K562 (cell line): ENCODE data around the gene TMSB4X. TPM values are rescaled to one million over a fixed set of nuclear protein-coding genes. Genes with fewer than 3 reads are reported as not detected.

Experiments used
- ATAC-seq: fragments of 200-7000 bp; cut with Tn5 transposase; 3 replicates; pipeline ENCODE4 v1.9.1; 2020; ENCODE audit warnings: moderate library complexity
- BruUV-seq: library from RNA; stranded (reverse); fragments of 400-500 nt; replicated peaks from 2 replicates; lab custom pipeline; 2021; lab: Mats Ljungman, UMichigan
- CTCF ChIA-PET: fragments of 300-600 bp; formaldehyde crosslinking; extraction: SDS; loops from one replicate; lab custom pipeline; 2021; ENCODE audit warnings: low intra/inter-chr PET ratio; lab: Yijun Ruan, JAX
- POLR2A ChIA-PET: fragments of 300-600, 350-650 bp; sonication (Branson Sonifier 250); formaldehyde crosslinking; extraction: SDS; loops from one replicate; lab custom pipeline; 2021; ENCODE audit warnings: antibody characterized with exemption, inconsistent platforms; lab: Yijun Ruan, JAX
- DNase-seq, 4 experiments: peaks; one replicate each; pipeline versions ENCODE4 v3.0.0 to v3.0.0-alpha.2; 2011 to 2018; ENCODE audit warnings: low spot score in 3 of 4, mixed read lengths in 3 of 4; ENCODE audit errors: extremely low read depth in 1 of 4
- FAIRE-seq: peaks from 2 replicates; lab custom pipeline; 2011; peaks lifted over from hg19 to GRCh38; lab: Jason Lieb, UNC
- H2AFZ ChIP-seq: 2 replicates; pipeline ENCODE4 v1.6.0; 2011; ENCODE audit warnings: low read depth, low read length, control low read depth, inconsistent platforms
- H3K27ac ChIP-seq: fragments of 200-600 bp; 3 replicates; pipeline ENCODE4 v1.8.0; 2011; ENCODE audit warnings: low read depth, mild to moderate bottlenecking, control low read depth, inconsistent platforms, low read length, moderate library complexity, mixed read lengths; ENCODE audit errors: extremely low read depth
- H3K27me3 ChIP-seq, 2 experiments: fragments of 300-600 bp in 1 of 2; 2 replicates in 1 of 2; 3 replicates in 1 of 2; pipeline versions ENCODE4 v1.6.0 to v1.8.0; 2011; ENCODE audit warnings: inconsistent platforms in 2 of 2, low read length in 2 of 2, mild to moderate bottlenecking in 1 of 2, mixed read lengths in 1 of 2, moderate library complexity in 1 of 2; ENCODE audit not compliant: control insufficient read depth in 2 of 2, insufficient read depth in 2 of 2
- H3K36me3 ChIP-seq: fragments of 300-600 bp; 3 replicates; pipeline ENCODE4 v1.8.0; 2011; ENCODE audit warnings: mild to moderate bottlenecking, low read length, inconsistent platforms; ENCODE audit not compliant: control insufficient read depth, insufficient read depth
- H3K4me1 ChIP-seq, 2 experiments: fragments of 200-600 bp in 1 of 2; replicated peaks in 1 of 2; 2 replicates in 1 of 2; 3 replicates in 1 of 2; pipeline versions ENCODE4 v1.5.1 to v1.8.0; 2011; ENCODE audit warnings: inconsistent platforms in 2 of 2, low read length in 2 of 2, mild to moderate bottlenecking in 1 of 2, mixed read lengths in 1 of 2, moderate library complexity in 1 of 2; ENCODE audit not compliant: control insufficient read depth in 2 of 2, insufficient read depth in 2 of 2
- H3K4me2 ChIP-seq: 2 replicates; pipeline ENCODE4 v1.6.1; 2011; ENCODE audit warnings: low read length, control low read depth, inconsistent platforms, mixed read lengths; ENCODE audit not compliant: insufficient read depth
- H3K4me3 ChIP-seq: fragments of 200-600 bp; sonication (generic), shearing (Covaris generic); 2 replicates; pipeline ENCODE4 v1.5.1; 2016; ENCODE audit warnings: control low read depth, inconsistent platforms
- H3K79me2 ChIP-seq: fragments of 200-600 bp; 3 replicates; pipeline ENCODE4 v1.8.0; 2011; ENCODE audit warnings: low read length, inconsistent platforms; ENCODE audit not compliant: control insufficient read depth, insufficient read depth
- H3K9ac ChIP-seq, 2 experiments: 2 replicates each; pipeline versions ENCODE4 v1.6.0 to v1.6.1; 2011; ENCODE audit warnings: low read depth in 2 of 2, low read length in 2 of 2, control low read depth in 1 of 2, inconsistent platforms in 1 of 2, mild to moderate bottlenecking in 1 of 2, mixed read lengths in 1 of 2; ENCODE audit not compliant: insufficient read depth in 1 of 2
- H3K9me1 ChIP-seq: one replicate; pipeline ENCODE4 v1.6.0; 2011; ENCODE audit warnings: inconsistent platforms, mild to moderate bottlenecking, low read length, moderate library complexity; ENCODE audit not compliant: control insufficient read depth, insufficient read depth
- H3K9me3 ChIP-seq: replicated peaks from 2 replicates; pipeline ENCODE4 v1.5.1; 2011; ENCODE audit warnings: low read depth, low read length, inconsistent platforms; ENCODE audit not compliant: control insufficient read depth, insufficient read depth
- H4K20me1 ChIP-seq: replicated peaks from 2 replicates; pipeline ENCODE4 v1.6.1; 2011; ENCODE audit warnings: low read length, inconsistent platforms, mixed read lengths; ENCODE audit not compliant: control insufficient read depth, insufficient read depth
- NBN ChIP-seq: fragments of 450-650 bp; IDR thresholded peaks from 2 replicates; pipeline ENCODE4 v1.6.1; 2016; ENCODE audit warnings: low read depth, mild to moderate bottlenecking
- NR2C1 ChIP-seq, 2 experiments: fragments of 450-650 bp; IDR thresholded peaks; 2 replicates each; pipeline ENCODE4 v1.6.1; 2017; ENCODE audit warnings: mild to moderate bottlenecking in 2 of 2, antibody characterized with exemption in 1 of 2, inconsistent platforms in 1 of 2, missing compliant biosample characterization in 1 of 2, missing genetic modification characterization in 1 of 2
- NR2C2 ChIP-seq, 2 experiments: fragments of 200-800 bp in 1 of 2; sonication (Bioruptor generic) in 1 of 2; sonication (generic) in 1 of 2; formaldehyde crosslinking in 1 of 2; IDR thresholded peaks; 2 replicates each; pipeline versions ENCODE4 v1.6.1 to v1.8.0; 2016 to 2022; ENCODE audit warnings: mild to moderate bottlenecking in 1 of 2, missing compliant biosample characterization in 1 of 2, missing genetic modification characterization in 1 of 2, missing genetic modification reagents in 1 of 2
- POLR2AphosphoS2 ChIP-seq: IDR thresholded peaks from 2 replicates; pipeline ENCODE4 v1.6.1; 2012; ENCODE audit warnings: low read length, improper control_type of control experiment
- TRIM24 ChIP-seq, 2 experiments: fragments of 450-650 bp; IDR thresholded peaks; 2 replicates each; pipeline ENCODE4 v1.6.1; 2016
- ZBTB26 ChIP-seq: fragments of 450-650 bp; formaldehyde crosslinking; IDR thresholded peaks from 2 replicates; pipeline ENCODE4 v1.4.0; 2022; ENCODE audit warnings: missing genetic modification characterization
- ZC3H11A ChIP-seq: IDR thresholded peaks from 2 replicates; pipeline ENCODE4 v1.6.1; 2012; ENCODE audit warnings: low read depth, low read length, improper control_type of control experiment
- WGBS: fragments of 100-300 bp; shearing (Covaris generic); methylation state at CpG from one replicate; pipeline ENCODE4 v1.1.6; 2016; ENCODE audit warnings: low coverage, mixed read lengths; ENCODE audit not compliant: insufficient coverage; ENCODE audit errors: missing lambda C conversion rate; 5-methylcytosine and 5-hydroxymethylcytosine counted together
- in situ Hi-C: fragments of 300-500 bp; cut with MboI; formaldehyde crosslinking; loops from 4 replicates; pipeline ENCODE4 v1.15.0; 2018; ENCODE audit warnings: inconsistent platforms, mixed read lengths
- intact Hi-C: fragments of 100-400 bp; cut with micrococcal nuclease; formaldehyde crosslinking; loops from 2 replicates; pipeline ENCODE4 v1.14.2; 2022
- polyA plus RNA-seq, 8 experiments: library from polyadenylated mRNA; depleted of rRNA in 4 of 8; stranded (reverse) in 5 of 8; unstranded in 3 of 8; fragments of >200 nt; fragmentation: Nextera tagmentation in 2 of 8; fragmentation: Illumina TruSeq in 1 of 8; extraction: Ambion mirVana in 2 of 8; extraction: Trizol in 1 of 8; gene quantifications; 2 replicates each; pipeline versions ENCODE4 v1.2.1 to v1.2.3, GENCODE V29; 2011 to 2014; ENCODE audit warnings: inconsistent platforms in 1 of 8, missing spikeins in 1 of 8
- total RNA-seq, 7 experiments: library from RNA; depleted of rRNA in 6 of 7; stranded (reverse); fragments of >200 nt in 6 of 7; fragmentation: Illumina TruSeq in 2 of 7; extraction: Trizol in 2 of 7; gene quantifications; 2 replicates each; pipeline versions ENCODE4 v1.2.1 to v1.2.3, GENCODE V29; 2011 to 2021; ENCODE audit warnings: low replicate concordance in 1 of 7
- TF ChIP-seq, protein P1 (sequence below): IDR thresholded peaks from 2 replicates; pipeline ENCODE4 v1.6.1; 2016; ENCODE audit warnings: missing genetic modification characterization, missing compliant biosample characterization
- TF ChIP-seq, protein P2 (sequence below): fragments of 250-450 bp; sonication (Bioruptor Pico); IDR thresholded peaks from 2 replicates; pipeline ENCODE4 v1.5.0; 2021

Gene TMSB4X
- total and polyA plus RNA-seq, 9 of the 15 experiments (the other 6 are each of a cell fraction or from before 2014, with no cell fraction given) = 1,035 to 2,035 (median 1,529) TPM

- Histone ChIP-seq H3K36me3 (no peaks in the 10 kb centered on the region), H3K27me3 (no peaks in the 10 kb centered on the region), H2AFZ (peak overlapping the region; percentile 49), H3K27ac (no peak overlapping the region), H3K9me3 (no peaks in the 10 kb centered on the region), H3K9ac (no peak overlapping the region), H3K79me2 (no peaks in the 10 kb centered on the region), H4K20me1 (no peaks in the 10 kb centered on the region), H3K4me2 (no peak overlapping the region), H3K4me3 (no peak overlapping the region), H3K4me1 (peaks cover 0 to 2% of the 10 kb centered on the region in 2 experiments; a peak in 2 of 5 replicates), H3K9me1 (no peaks in the 10 kb centered on the region)
- WGBS = 48% methylated on average over 8 of the region's 9 CpGs
- POLR2A ChIA-PET = no interaction called here
- no TSS peak for BruUV-seq
- in situ Hi-C loops (no loop called here), intact Hi-C loops (no loop called here)
- TF ChIP-seq NR2C2 (CRISPR knock-in tag; IDR thresholded peaks at IDR 0.05) (no peak), NR2C2 (tag; IDR thresholded peaks at IDR 0.05) (0 out of 2 replicates have a peak, but pooled peaks have one; percentile 22), NR2C1 (IDR thresholded peaks at IDR 0.05) (peak; percentile 34; the same call in 1 of the 2 replicates), NR2C1 (tag; IDR thresholded peaks at IDR 0.05) (peak; percentile 32; the same call in 1 of the 2 replicates), TRIM24 (IDR thresholded peaks at IDR 0.05) (no peak)
- no peak for DNase-seq
- no peak for FAIRE-seq
- ATAC-seq = peak; percentile 34; the same call in 1 of the 3 replicates
- CTCF ChIA-PET = no interaction called here
These were observed 24.5 kb downstream of the TMSB4X start for GRCh38 chrX:12999422-12999821.

DNA sequence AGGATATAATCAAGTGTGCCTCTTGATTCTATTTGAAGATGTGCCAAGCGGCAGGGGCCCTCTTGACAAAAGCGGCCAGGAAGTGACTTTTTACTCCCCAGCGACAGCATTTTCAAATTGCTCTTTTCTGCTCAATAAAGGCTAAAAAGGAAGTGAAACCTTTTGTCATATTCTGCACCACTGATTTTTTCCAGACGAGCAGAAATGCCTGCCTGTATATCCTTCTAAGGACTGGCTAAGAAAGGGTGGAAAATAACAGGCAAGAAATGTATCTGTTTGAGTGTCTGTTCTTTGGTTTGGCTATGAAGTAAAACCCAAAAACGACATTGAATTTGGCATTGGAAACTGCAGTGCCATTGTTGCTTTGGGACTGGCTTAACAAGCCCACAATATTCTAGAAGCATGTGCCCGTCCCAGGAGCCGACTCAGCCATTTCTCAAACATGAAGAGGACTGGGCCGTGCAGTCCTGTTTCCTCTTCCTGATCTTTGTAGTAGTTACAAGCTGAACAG lies 25.4 kb downstream of the TMSB4X start:
- CTCF ChIA-PET = no interaction called here
- Histone ChIP-seq H3K79me2 (no peaks in the 10 kb centered on the region), H3K9me3 (no peaks in the 10 kb centered on the region), H3K9ac (no peak overlapping the region), H2AFZ (peak overlapping the region; percentile 57), H3K9me1 (no peaks in the 10 kb centered on the region), H3K36me3 (no peaks in the 10 kb centered on the region), H3K4me2 (no peak overlapping the region), H3K4me1 (peaks cover 0 to 2% of the 10 kb centered on the region in 2 experiments; a peak in 2 of 5 replicates), H3K27me3 (no peaks in the 10 kb centered on the region), H3K27ac (no peak overlapping the region), H3K4me3 (no peak overlapping the region), H4K20me1 (no peaks in the 10 kb centered on the region)
- FAIRE-seq = no peak
- 64% methylated on average over 8 of the region's 8 CpGs for WGBS
- in situ Hi-C loops = no loop called here
- ATAC-seq = no peak
- POLR2A ChIA-PET = no interaction called here
- intact Hi-C loops = no loop called here
- BruUV-seq = no TSS peak
- DNase-seq = no peak
- TF ChIP-seq, protein P1, sequence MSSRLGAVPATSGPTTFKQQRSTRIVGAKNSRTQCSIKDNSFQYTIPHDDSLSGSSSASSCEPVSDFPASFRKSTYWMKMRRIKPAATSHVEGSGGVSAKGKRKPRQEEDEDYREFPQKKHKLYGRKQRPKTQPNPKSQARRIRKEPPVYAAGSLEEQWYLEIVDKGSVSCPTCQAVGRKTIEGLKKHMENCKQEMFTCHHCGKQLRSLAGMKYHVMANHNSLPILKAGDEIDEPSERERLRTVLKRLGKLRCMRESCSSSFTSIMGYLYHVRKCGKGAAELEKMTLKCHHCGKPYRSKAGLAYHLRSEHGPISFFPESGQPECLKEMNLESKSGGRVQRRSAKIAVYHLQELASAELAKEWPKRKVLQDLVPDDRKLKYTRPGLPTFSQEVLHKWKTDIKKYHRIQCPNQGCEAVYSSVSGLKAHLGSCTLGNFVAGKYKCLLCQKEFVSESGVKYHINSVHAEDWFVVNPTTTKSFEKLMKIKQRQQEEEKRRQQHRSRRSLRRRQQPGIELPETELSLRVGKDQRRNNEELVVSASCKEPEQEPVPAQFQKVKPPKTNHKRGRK (tag) = no peak
- TF ChIP-seq NBN = no peak
- TF ChIP-seq POLR2AphosphoS2 = no peak
- no peak for TF ChIP-seq ZBTB26 (CRISPR knock-in tag)
- TF ChIP-seq, protein P2, sequence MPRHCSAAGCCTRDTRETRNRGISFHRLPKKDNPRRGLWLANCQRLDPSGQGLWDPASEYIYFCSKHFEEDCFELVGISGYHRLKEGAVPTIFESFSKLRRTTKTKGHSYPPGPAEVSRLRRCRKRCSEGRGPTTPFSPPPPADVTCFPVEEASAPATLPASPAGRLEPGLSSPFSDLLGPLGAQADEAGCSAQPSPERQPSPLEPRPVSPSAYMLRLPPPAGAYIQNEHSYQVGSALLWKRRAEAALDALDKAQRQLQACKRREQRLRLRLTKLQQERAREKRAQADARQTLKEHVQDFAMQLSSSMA (CRISPR knock-in tag) = no peak
- no peak for TF ChIP-seq ZC3H11A
